HG03103 (cell line): ENCODE measurements around the gene GNA12.

Experiments used
- ATAC-seq: cut with Tn5 transposase; IDR thresholded peaks from one replicate; pipeline ENCODE4 v1.9.1; 2021; ENCODE audit warnings: low read depth; ENCODE audit not compliant: unreplicated experiment

Gene GNA12

DNA sequence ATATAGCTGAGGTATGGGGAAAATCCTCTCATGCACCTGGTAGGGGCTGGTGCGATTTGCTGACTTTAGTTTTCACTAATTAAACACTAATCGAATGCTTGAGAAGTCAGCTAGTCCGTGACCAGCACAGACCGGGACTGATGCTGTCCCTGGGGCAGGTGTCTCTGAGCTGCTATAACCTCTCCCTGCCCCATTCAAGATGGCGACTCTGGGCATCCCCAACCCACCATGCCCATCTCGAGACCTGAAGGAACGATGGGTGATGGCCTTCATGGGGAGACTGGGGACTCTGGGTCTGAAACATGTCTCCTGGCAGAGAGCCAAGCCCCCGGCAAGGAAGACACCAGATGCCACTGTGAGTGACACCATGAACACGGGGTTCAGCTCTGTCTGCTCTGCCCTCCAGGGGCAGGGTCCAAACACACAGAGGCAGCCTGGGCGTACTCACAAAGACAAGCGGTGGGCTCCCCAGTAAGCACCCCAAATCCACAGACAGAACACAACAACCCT, 57.4 kb downstream of the GNA12 start:
- no peak for ATAC-seq

DNA sequence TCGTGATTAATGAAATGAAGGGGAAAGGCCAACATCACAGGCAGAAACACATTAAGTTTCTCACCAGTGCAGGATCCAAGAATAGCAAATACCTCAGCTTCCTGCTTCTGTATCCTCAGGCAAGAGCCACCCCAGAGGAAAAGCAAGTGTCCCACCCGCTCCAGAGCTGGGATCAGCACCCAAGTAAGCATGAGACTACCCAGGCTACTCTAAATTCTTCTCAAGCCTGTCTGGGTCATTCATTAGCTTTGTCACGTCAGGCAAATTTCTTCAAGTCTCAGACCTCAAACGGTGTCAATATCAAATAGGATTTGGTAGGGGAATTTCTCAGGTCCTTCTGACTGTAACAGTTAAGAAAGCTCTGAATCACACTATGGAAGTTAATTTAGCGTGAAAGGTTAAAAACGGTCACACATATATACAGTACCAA, 59.0 kb downstream of the GNA12 start:
- ATAC-seq = no peak

GRCh38 chr7:2782565-2782964, 61.5 kb downstream of the GNA12 start:
- ATAC-seq = no peak

GRCh38 chr7:2782121-2782520, 62.0 kb downstream of the GNA12 start:
- ATAC-seq = no peak

- ATAC-seq = no peak
Measured at GRCh38 chr7:2781636-2782035, 62.5 kb downstream of the GNA12 start.

GRCh38 chr7:2779051-2779450, 65.1 kb downstream of the GNA12 start:
- no peak for ATAC-seq

GRCh38 chr7:2777898-2778535, 66.1 kb downstream of the GNA12 start:
- ATAC-seq = no peak

DNA sequence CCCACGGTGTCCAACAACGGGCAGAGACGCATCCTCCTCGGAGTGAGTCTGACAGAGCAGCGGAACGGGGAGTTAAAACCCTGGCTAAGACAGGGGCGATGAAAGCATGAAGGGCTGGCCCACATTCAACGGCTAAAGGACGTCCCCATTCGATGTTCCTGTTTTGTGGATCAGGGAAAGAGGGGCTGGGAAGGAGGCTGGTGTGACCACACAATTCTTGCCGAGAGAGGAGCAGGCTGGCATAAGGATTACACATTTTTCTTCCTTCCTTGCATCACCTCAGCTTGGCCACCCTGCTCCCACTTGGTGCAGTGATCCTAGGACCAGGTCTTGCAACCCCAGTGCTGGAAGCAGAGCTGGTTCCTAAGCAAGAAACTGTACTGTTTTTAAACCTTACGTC, 67.7 kb downstream of the GNA12 start:
- ATAC-seq = no peak

DNA sequence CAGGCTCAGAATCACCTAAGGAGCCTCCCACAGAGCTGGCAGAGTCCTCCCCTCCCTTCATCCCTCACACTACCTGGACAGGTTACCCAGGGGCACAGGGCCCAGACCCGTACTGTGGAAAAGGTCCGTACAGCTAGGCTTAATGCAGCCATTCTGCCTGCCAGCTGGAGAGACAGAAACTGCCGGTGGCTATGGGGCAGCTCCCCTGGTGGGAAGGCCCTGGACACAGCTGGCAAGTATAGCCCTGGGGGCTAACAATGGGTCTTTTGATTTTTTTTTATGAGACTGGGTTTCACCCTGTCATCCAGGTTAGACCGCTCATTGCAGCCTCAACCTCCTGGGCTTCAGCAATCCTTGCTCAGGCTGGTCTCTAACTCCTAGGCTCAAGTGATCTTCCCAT, 68.3 kb downstream of the GNA12 start:
- ATAC-seq = no peak

- no peak for ATAC-seq
Measured at GRCh38 chr7:2775376-2775775, 68.7 kb downstream of the GNA12 start.

DNA sequence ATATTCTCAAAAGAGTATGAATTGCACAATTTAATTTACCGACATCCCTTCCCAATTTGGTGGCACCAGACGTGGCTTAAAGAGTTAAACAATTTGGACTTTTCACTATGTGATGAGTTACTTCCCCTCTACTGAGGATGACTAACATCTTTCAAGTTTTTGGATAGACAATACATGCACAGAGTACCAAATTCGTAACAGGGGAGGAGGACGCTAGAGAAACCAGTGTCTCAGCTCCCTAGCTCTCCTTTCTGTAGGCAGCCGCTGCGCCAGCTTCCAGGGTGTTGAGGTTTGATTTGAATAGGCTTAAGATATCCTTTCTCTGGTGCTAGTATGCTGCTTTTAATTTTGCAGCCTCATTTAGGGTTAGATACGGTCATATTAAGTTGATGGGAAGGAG, 69.2 kb downstream of the GNA12 start:
- ATAC-seq = no peak

DNA sequence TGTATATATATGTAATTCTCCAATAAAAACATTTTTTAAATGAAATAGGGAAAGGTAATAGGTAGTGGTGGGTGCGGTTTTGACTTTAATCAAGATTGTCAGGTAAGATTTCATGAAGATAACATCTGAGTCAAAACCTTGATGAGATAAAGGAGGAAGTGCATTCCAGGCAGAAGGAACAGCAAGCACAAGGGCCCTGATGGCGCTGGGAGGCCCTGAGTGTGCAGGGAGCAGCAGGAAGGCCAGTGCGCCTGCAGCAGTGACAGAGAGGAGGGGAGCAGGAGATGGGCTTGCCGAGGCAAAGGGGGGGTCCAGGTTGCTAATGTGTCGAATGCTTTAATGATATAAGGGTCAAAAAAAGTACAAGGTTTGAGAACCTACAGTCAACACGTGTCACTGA, 69.8 kb downstream of the GNA12 start:
- no peak for ATAC-seq

- no peak for ATAC-seq
Measured at GRCh38 chr7:2773608-2774007, 70.5 kb downstream of the GNA12 start.

- no peak for ATAC-seq
Measured at GRCh38 chr7:2771274-2771731, 72.8 kb downstream of the GNA12 start.

GRCh38 chr7:2764621-2765020, 79.5 kb downstream of the GNA12 start:
- ATAC-seq = no peak

DNA sequence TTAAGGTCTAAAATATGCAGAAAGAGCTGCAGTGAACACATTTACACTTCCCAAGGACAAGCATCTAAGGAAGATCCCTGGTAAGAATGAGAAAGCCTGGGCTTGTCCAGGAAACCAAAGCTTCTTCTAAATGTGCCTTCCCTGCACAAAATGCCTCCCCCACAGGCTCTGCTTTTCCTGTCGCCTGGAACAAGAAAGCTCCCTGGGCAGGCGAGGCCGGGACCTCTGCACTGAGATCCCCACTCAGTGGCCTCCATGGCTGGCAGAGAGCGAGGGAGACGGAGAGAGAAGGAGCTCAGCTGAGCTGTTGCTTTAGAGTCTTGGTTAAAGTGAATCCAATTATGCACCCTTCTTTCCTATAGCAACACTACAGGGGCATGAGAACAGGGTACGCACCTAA, 80.5 kb downstream of the GNA12 start:
- no peak for ATAC-seq

GRCh38 chr7:2761801-2762497, 82.2 kb downstream of the GNA12 start:
- ATAC-seq = no peak

GRCh38 chr7:2761131-2761624, 82.9 kb downstream of the GNA12 start:
- ATAC-seq = no peak

DNA sequence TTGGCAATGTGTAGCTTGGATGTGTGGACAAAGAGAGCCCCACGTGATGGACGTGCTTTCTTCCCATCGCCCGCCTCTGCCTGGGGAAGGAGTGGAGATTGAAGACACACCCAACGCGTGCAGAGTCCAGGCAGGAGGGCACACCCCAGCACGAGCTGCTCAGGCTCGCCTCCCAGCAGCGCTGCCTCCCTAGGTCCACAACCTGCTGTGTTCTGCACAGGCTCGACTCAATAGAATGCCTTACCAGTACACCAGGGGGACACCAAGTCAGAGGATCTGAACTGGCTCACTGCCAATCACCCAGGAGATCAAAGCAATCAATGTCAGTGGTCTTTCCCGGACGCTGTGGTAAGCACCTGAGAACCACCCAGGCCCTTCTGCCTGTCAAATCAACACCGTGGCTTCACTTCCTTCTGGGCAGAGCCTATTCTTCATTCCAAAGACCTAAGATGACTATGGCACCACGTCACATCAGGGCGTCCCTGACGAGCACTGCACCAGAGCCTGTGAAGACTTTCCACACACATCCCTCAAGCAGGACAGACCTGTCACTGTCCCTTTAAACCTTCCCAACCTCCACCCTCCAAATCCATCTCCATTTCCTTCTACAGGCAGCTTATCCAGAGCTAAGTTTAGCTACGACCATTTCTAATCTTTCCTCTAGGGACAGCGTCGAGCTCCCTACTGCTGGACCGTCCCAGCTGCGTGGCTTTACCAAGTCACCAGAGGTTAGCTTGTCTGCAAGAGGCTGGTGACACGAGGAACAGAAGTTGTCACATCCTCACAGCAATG, 83.8 kb downstream of the GNA12 start:
- no peak for ATAC-seq

DNA sequence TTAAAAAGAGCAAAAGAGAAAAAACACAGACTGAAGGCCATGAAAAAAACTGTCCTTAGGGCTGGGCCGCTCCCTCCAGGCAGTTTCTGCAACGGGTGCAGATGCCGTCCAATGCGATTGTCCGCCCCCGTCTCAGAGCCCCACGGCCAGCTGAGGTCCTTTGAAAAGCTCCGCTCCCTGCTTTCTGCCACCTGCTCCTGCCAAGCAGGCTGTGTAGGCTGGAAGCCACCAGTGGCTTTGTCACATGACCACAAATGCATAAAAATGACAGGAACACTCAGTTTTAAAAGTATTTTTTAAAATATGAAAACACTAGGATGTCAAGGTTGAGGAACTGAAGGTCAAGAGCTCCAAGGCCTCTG, 84.4 kb downstream of the GNA12 start:
- ATAC-seq = no peak
